NCI-H1048 (cell line): ENCODE results near the gene ATP6V0D1.
A peak's percentile ranks its signal among the peaks of the same experiment; 100 is the strongest.

Source experiments
- DNase-seq: peaks from one replicate; lab custom pipeline; 2025; lab: John Stamatoyannopoulos, UW

Gene ATP6V0D1

GRCh38 chr16:67406111-67406971 is 74.6 kb downstream of the ATP6V0D1 start:
- DNase-seq, result no peak

GRCh38 chr16:67405336-67405735 is 75.6 kb downstream of the ATP6V0D1 start:
- no peak for DNase-seq

GRCh38 chr16:67404740-67405226 is 76.2 kb downstream of the ATP6V0D1 start:
- DNase-seq, result no peak

GRCh38 chr16:67403976-67404555 is 76.9 kb downstream of the ATP6V0D1 start:
- DNase-seq, result no peak

GRCh38 chr16:67400901-67401300 is 80.1 kb downstream of the ATP6V0D1 start:
- no peak for DNase-seq

GRCh38 chr16:67399749-67400704 is 80.9 kb downstream of the ATP6V0D1 start:
- no peak for DNase-seq

- DNase-seq, result no peak
Measured at GRCh38 chr16:67399218-67399733, 81.7 kb downstream of the ATP6V0D1 start.

- DNase-seq, result no peak
Measured at GRCh38 chr16:67398546-67399217, 82.3 kb downstream of the ATP6V0D1 start.

GRCh38 chr16:67397812-67398545 is 83.0 kb downstream of the ATP6V0D1 start:
- DNase-seq, result no peak

- no peak for DNase-seq
Measured at GRCh38 chr16:67397036-67397801, 83.7 kb downstream of the ATP6V0D1 start.

GRCh38 chr16:67396159-67397035 is 84.6 kb downstream of the ATP6V0D1 start:
- no peak for DNase-seq

GRCh38 chr16:67395458-67396158 is 85.3 kb downstream of the ATP6V0D1 start:
- no peak for DNase-seq

- no peak for DNase-seq
Measured at GRCh38 chr16:67395105-67395457, 85.9 kb downstream of the ATP6V0D1 start.

GRCh38 chr16:67394155-67395104 is 86.5 kb downstream of the ATP6V0D1 start:
- DNase-seq, result no peak

- no peak for DNase-seq
Measured at GRCh38 chr16:67393788-67394154, 87.2 kb downstream of the ATP6V0D1 start.

- DNase-seq, result peak; percentile 48
Measured at GRCh38 chr16:67393111-67393787, 87.7 kb downstream of the ATP6V0D1 start, which contains the start of gene TPPP3. Gene TPPP3 (minus strand): TSS chr16:67393498. CDS start chr16:67391111, 2,387 bp downstream.
